HG03196 (cell line): Measurements from ENCODE around the gene NPS.

Experiments used
- ATAC-seq: cut with Tn5 transposase; IDR thresholded peaks from one replicate; pipeline ENCODE4 v1.9.1; 2021; ENCODE audit not compliant: unreplicated experiment

NPS gene

DNA sequence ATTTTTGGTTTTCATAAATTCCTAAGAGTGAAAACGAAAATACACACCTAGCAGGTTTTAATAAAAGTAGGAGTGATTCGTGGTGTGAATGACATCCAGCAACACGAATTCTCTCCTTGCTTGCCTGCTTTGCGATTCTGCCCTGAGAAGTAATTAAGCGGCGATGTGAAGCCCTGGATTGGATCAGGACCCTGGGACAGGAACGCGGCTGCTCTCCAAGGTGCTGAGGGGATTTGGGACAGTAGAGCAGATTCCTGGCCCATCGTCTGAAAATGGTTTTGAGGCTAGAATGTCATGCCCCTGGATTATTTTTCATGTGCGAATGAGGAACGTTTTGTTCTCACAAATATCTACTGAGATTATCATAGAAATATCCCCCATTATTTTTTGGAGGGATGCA lies 7.8 kb downstream of the NPS start:
- no peak for ATAC-seq

DNA sequence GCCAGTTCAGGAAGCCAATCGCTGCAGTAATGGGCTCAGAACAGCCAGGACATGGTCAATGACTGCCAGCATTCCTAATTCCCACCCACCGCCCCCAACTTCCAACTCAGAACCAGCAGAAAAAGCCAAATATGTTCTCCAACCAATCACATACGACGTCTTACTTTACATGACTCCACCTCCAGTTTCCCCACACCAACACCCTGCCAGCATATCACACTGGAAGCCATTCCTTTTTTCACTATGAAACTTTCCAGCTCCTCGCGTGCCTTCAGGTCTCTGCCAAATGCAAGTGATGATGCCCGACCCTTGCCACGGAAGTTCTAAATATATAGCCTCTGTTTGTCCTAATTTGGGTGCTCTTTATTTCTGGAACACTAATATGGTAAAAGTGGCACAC lies 12.5 kb downstream of the NPS start:
- no peak for ATAC-seq

DNA sequence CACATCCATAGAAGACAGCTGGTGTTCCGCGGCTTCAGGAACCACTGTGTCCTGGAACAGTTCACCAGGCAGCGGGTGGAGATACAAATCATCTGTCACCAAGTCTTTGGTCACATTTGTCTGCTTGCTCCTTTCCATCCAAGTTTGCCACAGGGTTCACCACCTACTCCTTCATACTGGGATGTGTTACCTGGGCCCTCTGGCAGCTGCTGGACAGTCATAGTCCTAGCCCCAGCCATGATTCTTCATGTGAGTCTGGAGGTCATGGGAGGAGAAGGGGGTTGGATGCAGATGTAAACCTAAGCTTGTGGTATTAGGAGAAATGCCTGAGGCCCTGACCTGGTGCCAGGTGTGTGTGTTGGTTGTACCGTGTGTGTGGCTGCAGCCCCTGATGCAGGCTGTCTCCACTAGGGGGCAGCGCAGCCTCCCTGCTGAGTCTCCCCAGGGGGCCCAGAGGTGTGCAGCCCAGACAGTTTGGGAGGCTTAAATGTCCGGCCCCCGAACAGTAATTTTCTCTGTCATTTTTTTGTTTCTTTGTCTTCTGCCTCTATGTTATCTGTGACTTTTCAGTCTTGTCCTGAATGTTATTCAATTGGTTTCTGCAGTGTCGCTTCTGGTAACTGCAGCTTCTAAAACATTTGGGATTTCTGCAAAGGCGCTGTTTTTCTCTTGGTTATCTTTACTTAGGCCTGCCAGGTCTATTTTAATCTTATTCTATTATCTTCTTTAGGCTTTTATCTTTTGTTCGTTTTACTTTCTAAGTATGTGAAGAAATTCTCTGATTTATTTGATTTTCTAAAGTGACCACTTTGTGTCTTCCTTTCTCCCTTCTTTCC lies 14.8 kb downstream of the NPS start:
- no peak for ATAC-seq

DNA sequence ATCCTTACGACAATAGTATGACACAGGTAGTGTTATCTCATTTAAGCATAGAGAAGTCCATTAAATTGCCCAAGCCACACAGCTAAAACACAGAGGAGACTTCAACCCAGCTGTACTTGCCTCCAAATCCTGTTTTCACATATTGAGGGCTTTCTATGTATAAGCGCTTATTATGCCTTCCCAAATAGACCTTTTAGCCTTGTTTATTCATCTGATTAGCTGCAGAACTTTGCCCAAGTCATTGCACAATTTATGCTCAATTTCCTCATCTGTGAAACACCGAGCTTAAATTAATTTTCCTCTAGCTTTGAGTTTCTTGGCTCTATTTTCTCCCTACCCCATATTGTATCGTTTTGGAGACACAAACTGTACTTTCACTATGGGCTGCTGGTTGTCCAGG lies 15.5 kb downstream of the NPS start:
- no peak for ATAC-seq

DNA sequence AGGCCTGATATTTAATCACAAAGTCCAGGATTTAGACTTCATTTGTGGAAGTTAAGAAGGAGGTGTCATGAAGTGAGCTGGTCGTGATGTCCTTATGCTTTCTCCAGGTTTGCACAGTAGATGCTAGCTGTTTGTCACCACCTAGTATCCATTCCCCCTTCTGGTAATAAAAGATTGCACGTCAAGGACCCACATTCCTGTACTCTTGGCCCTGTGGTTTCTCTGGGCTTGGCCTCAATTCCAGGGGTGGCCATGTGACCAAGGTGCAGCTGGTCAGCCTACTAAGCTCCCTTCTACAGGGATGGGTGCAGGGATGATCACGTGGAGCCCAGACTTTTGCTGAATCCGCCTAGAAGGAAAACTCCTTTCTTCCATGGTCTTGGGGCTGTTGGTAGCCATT lies 16.5 kb downstream of the NPS start:
- ATAC-seq, result no peak

DNA sequence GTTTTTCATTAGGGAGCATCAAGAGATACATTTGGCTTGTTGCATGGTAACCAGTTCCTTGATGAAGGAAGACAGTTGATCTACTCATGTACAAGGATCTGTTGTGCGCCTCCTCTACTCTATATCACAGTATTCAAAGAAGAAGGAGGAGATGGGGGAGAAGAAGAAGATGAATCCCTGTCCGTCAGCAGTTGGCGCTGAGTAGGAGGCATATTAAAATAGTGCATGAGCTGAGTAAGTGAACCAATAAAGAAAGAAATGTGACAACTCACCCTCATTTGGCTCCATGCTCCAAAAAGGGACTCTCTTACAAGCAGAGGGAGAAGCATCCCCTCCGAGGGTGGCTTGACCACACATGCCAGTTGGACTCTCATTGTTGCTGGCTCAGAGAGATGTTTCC lies 20.1 kb downstream of the NPS start:
- no peak for ATAC-seq

DNA sequence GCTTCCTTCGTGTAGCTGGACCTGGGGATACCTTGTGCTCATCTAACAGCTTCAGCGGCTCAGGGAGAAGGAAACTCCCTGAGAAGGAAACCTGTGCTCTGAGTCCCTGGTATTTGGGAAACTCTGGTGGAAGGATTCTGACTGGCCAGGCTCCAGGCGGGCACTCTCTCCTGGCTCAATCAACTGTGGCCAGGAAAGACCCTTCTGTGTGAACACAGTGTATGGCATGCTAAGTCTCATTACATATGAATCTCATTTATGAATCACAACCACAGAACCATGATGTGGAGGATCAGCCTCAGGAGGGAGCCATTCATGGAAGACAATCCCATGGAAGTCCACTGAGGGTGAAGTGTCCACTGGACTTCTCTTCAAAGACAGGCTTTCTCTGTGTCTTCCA lies 20.9 kb downstream of the NPS start:
- no peak for ATAC-seq

DNA sequence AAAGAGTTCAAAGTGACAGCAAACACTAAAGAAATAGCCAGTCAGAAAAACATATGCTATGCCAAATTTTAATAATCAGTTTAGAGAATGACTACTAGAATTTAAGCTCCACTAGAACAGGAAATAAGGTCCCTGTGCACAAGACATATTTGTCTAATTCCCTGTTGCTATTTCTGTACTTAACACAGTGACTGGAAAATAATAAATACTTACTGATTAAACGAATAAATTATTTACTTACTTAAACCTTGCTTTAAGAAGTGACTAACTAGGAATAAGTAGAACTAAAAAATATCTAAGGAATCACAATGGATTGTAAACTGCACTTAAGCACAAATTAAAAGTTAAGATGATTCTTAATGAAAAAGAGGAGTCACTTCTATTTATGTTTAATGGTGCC lies 22.3 kb downstream of the NPS start:
- ATAC-seq, result no peak

DNA sequence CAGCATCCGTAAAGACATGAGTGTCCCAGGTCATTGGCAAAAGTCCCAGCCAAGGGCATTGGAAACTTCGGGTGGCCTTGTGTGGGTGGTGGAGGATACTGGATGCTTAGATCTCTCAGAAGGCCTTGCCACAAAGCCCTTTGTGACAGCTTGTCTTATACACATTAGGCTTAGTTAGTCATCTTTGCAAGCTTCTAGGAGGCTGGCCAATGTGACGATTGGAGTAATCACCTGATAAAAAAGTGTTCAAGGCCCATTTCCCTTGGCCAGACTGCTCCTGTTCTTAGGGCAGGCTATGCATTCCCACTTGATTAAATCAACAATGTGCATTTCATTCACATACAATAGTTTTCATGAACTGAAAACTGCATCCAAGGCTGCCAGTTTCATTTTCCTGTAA lies 26.9 kb downstream of the NPS start:
- ATAC-seq, result no peak

DNA sequence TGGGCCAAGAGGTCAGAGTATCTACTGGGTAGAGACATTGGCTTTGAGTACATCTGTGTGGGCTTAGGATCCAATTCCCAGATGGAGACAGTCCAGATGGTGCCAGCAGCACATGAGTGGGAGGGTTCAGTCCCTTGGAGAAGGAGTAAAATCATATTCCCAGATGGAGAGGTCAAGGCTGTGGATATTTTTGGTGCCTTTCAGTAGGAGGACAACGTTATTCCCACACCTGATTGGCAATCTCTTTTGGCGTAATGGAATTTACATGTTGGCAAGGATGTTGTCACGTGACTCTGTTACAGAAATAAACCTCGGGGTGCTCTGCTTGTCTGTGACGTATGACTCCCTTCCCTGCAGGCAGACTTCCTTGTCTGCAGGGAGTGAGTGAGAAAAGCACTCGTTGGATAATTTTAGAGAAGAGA lies 27.6 kb downstream of the NPS start:
- no peak for ATAC-seq

DNA sequence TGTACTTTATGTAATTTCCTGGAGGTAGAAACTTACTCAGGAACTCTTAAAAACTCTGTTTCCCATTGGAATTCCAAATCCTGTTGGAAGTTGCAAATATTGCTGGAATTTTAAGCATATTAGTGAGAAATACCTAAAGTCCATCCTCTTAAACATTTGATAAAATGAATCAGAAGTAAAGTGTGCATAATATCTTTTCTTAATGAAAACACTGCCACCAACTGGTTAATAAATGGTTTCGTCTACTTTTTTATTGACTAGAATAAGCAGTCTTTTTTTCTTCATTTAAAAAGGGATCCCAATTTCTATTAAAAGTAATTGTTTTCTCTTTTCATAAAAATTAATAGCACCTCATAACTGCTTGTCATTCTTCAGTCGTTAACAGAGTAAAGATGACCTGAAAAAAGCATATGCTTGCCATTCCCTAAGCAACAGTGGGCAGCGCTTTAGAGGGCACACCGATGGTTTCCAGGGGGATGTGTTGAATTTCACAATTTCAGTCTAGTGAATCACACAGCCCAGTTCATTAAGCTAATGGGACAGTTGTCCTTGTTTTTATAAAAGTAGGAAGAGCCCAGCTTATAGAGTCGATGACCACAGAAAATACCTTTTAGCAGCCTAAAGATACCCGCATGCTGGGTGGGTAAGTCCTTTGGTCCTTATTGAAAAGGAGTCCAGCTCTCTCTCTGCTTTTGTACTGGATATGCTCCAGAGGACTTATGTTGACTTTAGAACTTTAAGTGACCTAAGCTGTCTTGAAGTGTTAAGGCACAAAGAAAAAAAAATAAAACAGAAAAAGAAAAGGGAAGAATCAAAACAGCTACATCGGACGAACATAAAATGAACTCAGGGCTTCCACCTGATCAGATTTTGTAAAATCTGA lies 28.5 kb downstream of the NPS start:
- no peak for ATAC-seq

DNA sequence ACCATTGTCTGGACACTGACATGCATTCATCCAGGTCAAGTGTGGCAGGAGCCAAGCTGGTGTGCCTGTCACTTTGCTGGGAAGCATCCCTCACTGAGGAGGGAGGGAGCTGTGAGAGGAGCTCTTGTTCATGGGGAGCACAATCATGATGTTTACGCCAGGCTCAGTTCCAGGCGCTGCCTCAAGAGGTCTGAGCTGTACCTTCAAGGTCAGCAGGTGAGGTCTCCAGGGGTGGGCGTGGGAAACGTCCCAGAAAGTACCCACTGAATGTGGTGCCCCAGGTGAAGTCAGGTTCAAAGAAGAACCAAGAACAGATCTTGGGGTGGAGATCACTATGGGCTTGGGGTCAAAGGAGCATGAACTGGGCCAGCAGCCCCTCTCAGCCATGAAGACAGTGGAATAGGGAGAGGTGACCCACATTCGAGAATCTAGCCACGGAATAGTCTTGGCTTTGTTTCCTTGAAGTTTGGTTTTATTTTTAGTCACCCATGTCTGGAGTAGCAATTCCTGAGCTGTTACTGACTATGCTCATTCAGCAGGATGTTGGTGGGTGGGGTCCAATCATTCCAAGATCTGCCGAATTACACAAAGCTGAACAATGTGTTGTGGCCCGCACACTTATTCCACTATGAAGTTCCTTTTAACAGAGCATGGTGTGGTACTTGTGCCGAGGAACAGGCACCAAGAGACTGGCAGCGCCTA lies 29.3 kb downstream of the NPS start:
- no peak for ATAC-seq

DNA sequence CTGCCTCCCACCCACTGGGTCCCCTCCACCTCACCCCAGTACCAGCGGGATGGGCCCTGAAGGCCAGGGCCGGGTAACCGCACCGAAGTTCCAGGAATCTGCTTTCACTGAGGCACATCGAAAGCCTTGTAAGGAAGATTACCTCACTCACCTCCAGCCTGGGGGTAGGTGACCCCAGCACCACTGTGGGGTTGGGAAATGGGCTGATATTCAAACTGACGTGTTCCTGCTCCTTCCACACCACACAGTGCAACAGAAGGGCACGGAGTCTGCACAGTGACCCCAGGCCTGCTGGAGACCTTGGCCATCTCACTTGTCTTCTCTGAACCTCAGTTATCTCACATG lies 29.8 kb downstream of the NPS start:
- ATAC-seq, result no peak

DNA sequence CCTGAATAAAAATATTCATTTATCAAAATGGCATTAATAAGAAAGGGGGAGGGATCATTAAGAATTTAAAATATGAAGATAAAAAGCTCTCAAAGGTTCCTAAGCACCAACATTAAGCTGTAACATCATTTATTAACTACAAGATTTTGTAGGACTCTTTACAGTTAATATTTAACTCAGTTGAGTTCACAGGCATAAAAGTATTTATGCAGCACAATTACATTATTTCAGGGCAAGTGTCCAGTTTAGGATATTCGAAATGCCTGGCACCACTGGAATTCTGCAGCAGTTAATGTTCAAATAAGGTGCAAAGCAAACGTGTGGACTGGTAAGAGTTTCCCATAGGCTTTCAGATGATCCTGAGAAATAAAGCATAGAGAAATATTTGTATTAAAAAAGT lies 30.5 kb downstream of the NPS start:
- no peak for ATAC-seq

DNA sequence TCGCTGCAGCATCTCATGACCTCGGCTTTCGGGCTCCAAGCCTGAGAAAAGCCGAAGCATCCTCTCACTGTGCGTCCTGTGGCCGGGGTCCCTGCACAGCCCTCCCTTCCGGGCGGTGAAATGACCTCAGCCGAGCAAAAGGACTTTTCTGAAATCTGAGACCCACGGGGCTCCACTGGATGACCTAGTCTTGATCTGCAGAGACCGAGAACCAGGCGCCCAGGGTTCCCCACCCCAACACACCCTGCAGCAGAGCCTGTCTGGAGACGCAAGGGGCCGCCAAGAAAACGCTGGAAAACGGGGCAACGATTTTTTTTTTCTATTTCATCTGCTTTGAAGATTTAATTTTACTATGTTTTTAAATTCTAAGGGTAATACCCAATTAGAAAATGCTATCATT lies 31.7 kb downstream of the NPS start:
- ATAC-seq, result no peak

DNA sequence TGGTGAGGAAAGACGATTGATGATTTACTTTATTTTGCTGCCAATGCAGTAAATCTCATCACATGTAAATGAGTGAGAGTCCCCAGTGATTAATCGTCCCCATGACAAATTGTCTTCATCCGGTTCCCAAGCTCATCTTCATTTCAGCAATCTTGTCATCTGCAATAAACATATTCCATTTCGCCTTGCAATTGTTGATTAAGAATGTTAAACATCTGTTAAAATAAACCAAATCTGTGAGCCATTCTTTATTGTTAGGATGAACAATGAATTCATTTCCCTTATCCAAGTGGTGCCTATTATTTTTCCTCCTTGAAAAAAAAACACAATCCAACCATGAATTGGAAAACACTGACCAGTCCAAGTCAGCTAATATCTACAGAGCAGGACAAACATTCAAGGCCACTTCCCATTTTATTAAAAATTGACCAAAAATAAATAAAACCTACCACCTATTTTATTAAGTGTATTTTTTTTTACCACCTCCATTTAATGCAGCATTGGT lies 36.5 kb downstream of the NPS start:
- ATAC-seq, result no peak

DNA sequence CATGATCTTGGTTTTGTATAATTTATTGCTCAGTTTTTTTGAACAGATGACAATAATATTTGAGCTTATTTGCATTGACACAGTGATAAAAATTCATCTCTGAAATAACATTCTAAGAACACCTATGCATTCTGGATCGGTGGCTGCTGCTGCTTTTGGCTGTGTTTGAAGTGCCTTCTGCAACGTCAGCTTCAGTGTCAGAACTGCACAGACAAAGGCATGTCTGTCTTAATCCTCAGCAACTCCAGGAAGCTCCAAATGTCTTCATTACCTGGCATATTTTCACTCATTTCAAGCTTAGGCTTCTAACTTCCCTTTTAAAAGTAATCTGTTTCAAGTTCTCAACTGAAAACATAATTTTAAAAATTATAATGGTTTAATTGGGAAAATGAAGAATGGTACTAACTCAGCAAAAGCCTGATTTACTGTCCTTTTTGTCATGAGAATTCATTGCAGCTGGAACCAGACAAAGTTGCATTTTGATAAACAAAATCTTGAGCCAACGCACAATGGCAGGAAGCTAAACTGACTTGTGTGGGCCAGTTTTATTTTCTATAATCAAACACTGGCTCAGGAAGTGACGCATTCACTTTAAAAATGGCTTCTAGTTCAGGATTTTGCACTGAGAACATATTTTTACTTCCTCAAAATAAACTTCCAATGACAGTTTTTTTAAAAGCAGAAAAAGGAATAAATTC lies 38.7 kb downstream of the NPS start:
- ATAC-seq, result no peak

DNA sequence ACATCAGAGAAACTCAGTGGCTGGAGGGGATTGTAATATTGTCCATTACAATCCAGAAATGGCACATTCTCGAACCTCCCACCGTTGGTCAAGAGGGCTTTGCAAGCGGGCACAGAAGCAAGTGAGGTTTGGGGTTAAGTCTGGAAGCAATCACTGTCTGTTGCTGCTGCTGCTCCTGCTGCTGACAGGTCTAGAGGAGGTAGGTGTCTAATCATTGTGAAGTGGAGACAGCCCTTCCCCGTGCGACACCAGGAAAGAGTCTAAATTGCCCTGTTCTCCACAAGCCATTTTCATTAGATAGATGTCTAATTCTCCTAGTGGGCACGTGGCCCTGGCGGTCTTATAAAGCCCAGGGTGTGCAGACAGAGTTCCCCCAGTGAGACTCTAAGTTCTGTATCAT lies 43.5 kb downstream of the NPS start:
- ATAC-seq, result no peak

DNA sequence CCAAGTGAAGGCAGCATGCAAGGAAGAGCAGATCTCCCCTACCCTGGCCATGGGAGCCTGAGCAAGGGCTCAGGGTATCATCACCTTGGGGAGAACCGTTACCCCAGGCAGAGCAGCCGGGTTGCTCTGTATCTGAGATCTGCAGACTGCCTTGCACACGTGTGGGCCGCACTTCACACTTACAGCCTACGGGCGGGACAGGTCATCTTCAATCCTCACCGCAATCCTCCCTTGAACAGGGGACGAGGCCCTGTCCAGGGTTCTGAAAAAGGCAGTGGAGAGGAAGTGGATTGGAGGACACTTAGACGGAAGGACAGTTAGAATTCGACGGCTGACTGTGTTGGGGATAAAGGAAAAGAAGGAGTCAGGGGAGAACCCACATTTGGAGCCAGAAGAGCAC lies 51.4 kb downstream of the NPS start:
- ATAC-seq, result no peak
